Testis (tissue), 3 donors: ENCODE data around the gene MYLK. TPM values are rescaled to one million over a fixed set of nuclear protein-coding genes. Genes with fewer than 3 reads are reported as not detected.
A peak's percentile ranks its signal among the peaks of the same experiment; 100 is the strongest.

Source experiments
- DNase-seq: peaks from one replicate; pipeline ENCODE4 v3.0.0-alpha.2; 2019
- H3K27ac ChIP-seq, 2 donors: fragments of 200-600 bp; sonication (generic); one replicate each; pipeline ENCODE4 v1.5.1; 2019
- H3K27me3 ChIP-seq: fragments of 200-600 bp; sonication (generic); one replicate; pipeline ENCODE4 v1.5.1; 2019
- H3K36me3 ChIP-seq: fragments of 200-600 bp; sonication (generic); one replicate; pipeline ENCODE4 v1.5.1; 2017; ENCODE audit warnings: low read depth; ENCODE audit errors: missing control alignments
- H3K4me1 ChIP-seq: fragments of 200-600 bp; sonication (generic); one replicate; pipeline ENCODE4 v1.5.1; 2019
- H3K4me3 ChIP-seq, 2 donors: fragments of 200-600 bp; sonication (generic); one replicate each; pipeline ENCODE4 v1.5.1; 2017 to 2019
- H3K9me3 ChIP-seq: fragments of 200-600 bp; sonication (generic); one replicate; pipeline ENCODE4 v1.5.1; 2017
- POLR2A ChIP-seq: fragments of 450-650 bp; IDR thresholded peaks from one replicate; pipeline ENCODE4 v1.6.1; 2017; ENCODE audit warnings: antibody characterized with exemption, mild to moderate bottlenecking, moderate library complexity
- WGBS, 2 donors: methylation state at CpG; one replicate each; pipeline ENCODE4 v1.1.5; 2018; 5-methylcytosine and 5-hydroxymethylcytosine counted together
- intact Hi-C: fragments of 100-400 bp; cut with DNase I; formaldehyde crosslinking; loops from one replicate; pipeline ENCODE4 v1.15.1; 2023; ENCODE audit warnings: low total_unique reads
- polyA plus RNA-seq: library from polyadenylated mRNA; stranded (reverse); fragments of 350-450 nt; fragmentation: Illumina TruSeq; extraction: RNeasy Lipid Tissue Mini Kit (QIAGEN cat#74804); gene quantifications from one replicate; pipeline ENCODE4 v1.2.3, GENCODE V29; 2014; ENCODE audit warnings: low read depth, low replicate concordance; ENCODE audit not compliant: insufficient read depth
- total RNA-seq, 2 donors: library from RNA; depleted of rRNA; stranded (reverse); fragments of >200 nt; gene quantifications; one replicate each; pipeline ENCODE4 v1.2.3, GENCODE V29; 2016
- TF ChIP-seq, protein P1 (sequence below), 3 experiments: fragments of 450-650 bp in 2 of 3; fragments of 200-600 bp in 1 of 3; sonication (generic) in 1 of 3; IDR thresholded peaks; one replicate each; pipeline ENCODE4 v1.5.1; 2016 to 2019; ENCODE audit warnings: antibody characterized with exemption in 3 of 3, mild to moderate bottlenecking in 2 of 3, moderate library complexity in 1 of 3

Gene MYLK
- total and polyA plus RNA-seq, 3 donors from 2014 or later: 130 to 168 (median 151) TPM

DNA sequence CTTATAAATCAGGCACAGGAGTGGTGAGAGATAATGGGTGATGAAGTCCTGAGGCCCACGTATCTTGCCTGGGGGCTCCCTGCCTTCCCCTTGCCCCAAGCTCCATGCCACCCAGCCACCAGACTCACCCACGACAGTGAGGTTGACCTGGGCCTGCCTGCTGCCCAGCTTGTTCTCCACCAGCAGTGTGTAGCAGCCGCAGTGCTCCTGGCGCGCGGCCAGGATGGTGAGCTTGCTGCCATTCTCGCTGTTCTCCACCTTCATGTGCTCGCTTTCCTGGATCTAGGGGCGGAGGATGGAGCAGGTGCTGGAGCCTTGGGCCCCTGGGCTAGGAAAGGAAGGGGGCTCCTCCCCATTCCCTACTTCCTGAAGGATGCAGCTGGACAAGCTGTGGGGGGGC, 220.2 kb downstream of the MYLK start:
- Histone ChIP-seq H3K4me3 (no peak overlapping the region), H3K27me3 (no peaks in the 10 kb centered on the region), H3K9me3 (no peaks in the 10 kb centered on the region), H3K4me1 (peaks cover 38% of the 10 kb centered on the region), H3K27ac (peak overlapping the region in 1 of 2 donors; percentile 94), H3K36me3 (no peaks in the 10 kb centered on the region)
- intact Hi-C loops: no loop called here
- no peak for DNase-seq
- WGBS, 2 donors: 63 to 88% methylated on average over 2 to 9 of the region's 9 CpGs
- TF ChIP-seq, protein P1, sequence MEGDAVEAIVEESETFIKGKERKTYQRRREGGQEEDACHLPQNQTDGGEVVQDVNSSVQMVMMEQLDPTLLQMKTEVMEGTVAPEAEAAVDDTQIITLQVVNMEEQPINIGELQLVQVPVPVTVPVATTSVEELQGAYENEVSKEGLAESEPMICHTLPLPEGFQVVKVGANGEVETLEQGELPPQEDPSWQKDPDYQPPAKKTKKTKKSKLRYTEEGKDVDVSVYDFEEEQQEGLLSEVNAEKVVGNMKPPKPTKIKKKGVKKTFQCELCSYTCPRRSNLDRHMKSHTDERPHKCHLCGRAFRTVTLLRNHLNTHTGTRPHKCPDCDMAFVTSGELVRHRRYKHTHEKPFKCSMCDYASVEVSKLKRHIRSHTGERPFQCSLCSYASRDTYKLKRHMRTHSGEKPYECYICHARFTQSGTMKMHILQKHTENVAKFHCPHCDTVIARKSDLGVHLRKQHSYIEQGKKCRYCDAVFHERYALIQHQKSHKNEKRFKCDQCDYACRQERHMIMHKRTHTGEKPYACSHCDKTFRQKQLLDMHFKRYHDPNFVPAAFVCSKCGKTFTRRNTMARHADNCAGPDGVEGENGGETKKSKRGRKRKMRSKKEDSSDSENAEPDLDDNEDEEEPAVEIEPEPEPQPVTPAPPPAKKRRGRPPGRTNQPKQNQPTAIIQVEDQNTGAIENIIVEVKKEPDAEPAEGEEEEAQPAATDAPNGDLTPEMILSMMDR (IDR thresholded peaks at IDR 0.05): no peak
- no peak for TF ChIP-seq POLR2A

GRCh38 chr3:123661973-123662372, 222.2 kb downstream of the MYLK start:
- Histone ChIP-seq H3K4me1 (peaks cover 49% of the 10 kb centered on the region), H3K27me3 (no peaks in the 10 kb centered on the region), H3K36me3 (no peaks in the 10 kb centered on the region), H3K9me3 (no peaks in the 10 kb centered on the region), H3K4me3 (no peak overlapping the region), H3K27ac (peak overlapping the region; percentile 92 to 94)
- intact Hi-C loops: no loop called here
- no peak for DNase-seq
- 50 to 59% methylated on average over 1 of the region's 1 CpG for WGBS, 2 donors
- no peak for TF ChIP-seq POLR2A
- TF ChIP-seq, protein P1 (IDR thresholded peaks at IDR 0.05): no peak

DNA sequence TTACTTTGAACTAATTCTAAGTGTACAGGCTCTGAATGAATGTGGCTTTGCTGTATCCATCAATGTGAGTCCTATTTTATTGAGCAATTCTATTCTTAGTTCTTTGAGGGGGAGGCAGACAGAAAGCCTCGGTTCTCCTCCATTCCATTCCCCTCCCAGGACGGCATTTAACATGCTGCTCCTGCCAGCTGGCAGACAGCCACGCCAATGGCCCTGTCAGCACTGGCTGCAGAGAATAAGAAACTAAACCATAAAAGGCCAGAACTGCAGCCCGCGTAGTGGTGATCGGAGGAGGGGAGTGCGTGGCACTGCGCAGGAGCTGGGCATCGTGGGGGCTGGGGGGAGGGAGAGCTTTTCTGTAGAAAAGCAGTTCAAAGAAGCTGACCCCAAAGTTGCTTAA, 223.2 kb downstream of the MYLK start:
- Histone ChIP-seq H3K36me3 (no peaks in the 10 kb centered on the region), H3K4me3 (no peak overlapping the region), H3K9me3 (no peaks in the 10 kb centered on the region), H3K27me3 (no peaks in the 10 kb centered on the region), H3K4me1 (peaks cover 49% of the 10 kb centered on the region), H3K27ac (peak overlapping the region; percentile 92 to 94)
- DNase-seq: peak; percentile 98
- TF ChIP-seq, protein P1 (IDR thresholded peaks at IDR 0.05): no peak
- intact Hi-C loops: no loop called here
- WGBS, 2 donors: 21 to 42% methylated on average over 9 of the region's 9 CpGs

GRCh38 chr3:123660141-123660675, 223.9 kb downstream of the MYLK start:
- no peaks in the 10 kb centered on the region for H3K9me3 ChIP-seq
- H3K36me3 ChIP-seq: no peaks in the 10 kb centered on the region
- intact Hi-C loops: no loop called here
- DNase-seq: no peak
- 42 to 56% methylated on average over 3 of the region's 3 CpGs for WGBS, 2 donors
- peak overlapping the region; percentile 89 to 92 for H3K27ac ChIP-seq
- H3K4me3 ChIP-seq: no peak overlapping the region
- no peaks in the 10 kb centered on the region for H3K27me3 ChIP-seq
- TF ChIP-seq, protein P1 (IDR thresholded peaks at IDR 0.05): no peak
- TF ChIP-seq POLR2A: no peak
- peaks cover 49% of the 10 kb centered on the region for H3K4me1 ChIP-seq

GRCh38 chr3:123658852-123659206, 225.3 kb downstream of the MYLK start:
- Histone ChIP-seq H3K9me3 (no peaks in the 10 kb centered on the region), H3K36me3 (no peaks in the 10 kb centered on the region), H3K4me3 (no peak overlapping the region), H3K4me1 (peaks cover 53% of the 10 kb centered on the region), H3K27me3 (no peaks in the 10 kb centered on the region), H3K27ac (peak overlapping the region; percentile 89 to 92)
- WGBS, 2 donors: 53 to 59% methylated on average over 1 of the region's 1 CpG
- DNase-seq: no peak
- TF ChIP-seq, protein P1 (IDR thresholded peaks at IDR 0.05): no peak
- intact Hi-C loops: loop anchor here (10.0 kb wide), 1 partner anchor 896 kb away; no protein-coding TSS in a partner anchor
